ENCODE data around the gene SNPH.

DNA sequence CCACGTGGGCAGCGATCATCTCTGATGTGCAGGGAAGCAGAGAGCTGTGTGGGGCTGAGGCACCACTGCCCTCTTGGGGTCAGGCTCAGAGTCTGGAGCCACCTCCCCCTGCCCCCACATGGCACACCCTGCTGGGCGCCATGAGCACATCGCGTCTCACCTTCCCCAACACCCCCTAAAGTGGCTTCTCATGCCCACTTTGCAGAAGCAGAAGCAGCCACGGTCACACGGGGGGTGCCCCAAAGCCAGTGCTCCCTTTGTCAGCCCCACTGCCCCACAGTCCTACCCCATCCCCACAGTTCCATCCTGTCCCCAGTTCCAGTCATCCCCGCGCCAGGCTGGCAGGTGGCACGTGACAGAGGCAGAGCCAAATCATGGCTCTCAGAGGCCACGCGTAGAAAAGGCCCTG, 43.3 kb downstream of the SNPH start:
- TF ChIP-seq EZH2 (IDR thresholded peaks at IDR 0.05; ENCODE audit: borderline replicate concordance, low read length), result no peak
- TF ChIP-seq, protein P1, sequence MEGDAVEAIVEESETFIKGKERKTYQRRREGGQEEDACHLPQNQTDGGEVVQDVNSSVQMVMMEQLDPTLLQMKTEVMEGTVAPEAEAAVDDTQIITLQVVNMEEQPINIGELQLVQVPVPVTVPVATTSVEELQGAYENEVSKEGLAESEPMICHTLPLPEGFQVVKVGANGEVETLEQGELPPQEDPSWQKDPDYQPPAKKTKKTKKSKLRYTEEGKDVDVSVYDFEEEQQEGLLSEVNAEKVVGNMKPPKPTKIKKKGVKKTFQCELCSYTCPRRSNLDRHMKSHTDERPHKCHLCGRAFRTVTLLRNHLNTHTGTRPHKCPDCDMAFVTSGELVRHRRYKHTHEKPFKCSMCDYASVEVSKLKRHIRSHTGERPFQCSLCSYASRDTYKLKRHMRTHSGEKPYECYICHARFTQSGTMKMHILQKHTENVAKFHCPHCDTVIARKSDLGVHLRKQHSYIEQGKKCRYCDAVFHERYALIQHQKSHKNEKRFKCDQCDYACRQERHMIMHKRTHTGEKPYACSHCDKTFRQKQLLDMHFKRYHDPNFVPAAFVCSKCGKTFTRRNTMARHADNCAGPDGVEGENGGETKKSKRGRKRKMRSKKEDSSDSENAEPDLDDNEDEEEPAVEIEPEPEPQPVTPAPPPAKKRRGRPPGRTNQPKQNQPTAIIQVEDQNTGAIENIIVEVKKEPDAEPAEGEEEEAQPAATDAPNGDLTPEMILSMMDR (conservative IDR thresholded peaks at IDR 0.05 in 1 of 2, IDR thresholded peaks at IDR 0.05 in 1 of 2; ENCODE audit: extremely low read depth in 1 of 2, insufficient read depth in 1 of 2, low read depth in 1 of 2, low read length in 2 of 2), result no peak

Data from mammary epithelial cell (primary cell).